PC-9 (cell line): ENCODE results near the gene CCDC9. TPM values are rescaled to one million over a fixed set of nuclear protein-coding genes. Genes with fewer than 3 reads are reported as not detected.
"Not testable (repeated sequence)": the region's sequence is repeated elsewhere in the genome, so short reads cannot be mapped to it uniquely, and the experiment has no call there.

Experiments used
- BruUV-seq: library from RNA; stranded (reverse); fragments of 400-500 nt; replicated peaks from 2 replicates; lab custom pipeline; 2021; lab: Mats Ljungman, UMichigan
- CTCF ChIA-PET: fragments of 300-600 bp; sonication (Branson Sonifier 250); formaldehyde crosslinking; loops from one replicate; lab custom pipeline; 2022; ENCODE audit warnings: antibody characterized with exemption; lab: Charles Lee
- POLR2A ChIA-PET: fragments of 300-600 bp; sonication (Branson Sonifier 250); formaldehyde crosslinking; loops from one replicate; lab custom pipeline; 2022; ENCODE audit warnings: antibody characterized with exemption; ENCODE audit not compliant: unreplicated experiment; lab: Charles Lee
- DNase-seq, 2 experiments: peaks; one replicate each; pipeline versions ENCODE4 v3.0.0 to v3.0.0-alpha.2; 2015 to 2022; ENCODE audit warnings: mixed read lengths in 1 of 2
- H2AFZ ChIP-seq: fragments of 200-600 bp; sonication (generic); 2 replicates; pipeline ENCODE4 v1.8.1; 2017; ENCODE audit warnings: antibody characterized with exemption
- H3F3A ChIP-seq: fragments of 200-600 bp; sonication (generic); 2 replicates; pipeline ENCODE4 v1.8.1; 2017; ENCODE audit warnings: antibody characterized with exemption, mild to moderate bottlenecking, low read depth; ENCODE audit not compliant: insufficient read depth
- H3K27ac ChIP-seq: fragments of 200-600 bp; sonication (generic); 2 replicates; pipeline ENCODE4 v1.6.1; 2016; ENCODE audit warnings: mixed run types
- H3K27me3 ChIP-seq: fragments of 200-600 bp; sonication (generic); 2 replicates; pipeline ENCODE4 v1.6.1; 2016; ENCODE audit warnings: low read depth, mixed run types; ENCODE audit not compliant: insufficient read depth
- H3K36me3 ChIP-seq: fragments of 200-600 bp; sonication (generic); 2 replicates; pipeline ENCODE4 v1.6.1; 2016; ENCODE audit warnings: low read depth, mixed run types
- H3K4me1 ChIP-seq: fragments of 200-600 bp; sonication (generic); replicated peaks from 2 replicates; pipeline ENCODE4 v1.6.1; 2016; ENCODE audit warnings: mixed run types; ENCODE audit not compliant: insufficient read depth
- H3K4me2 ChIP-seq: fragments of 200-600 bp; sonication (generic); 2 replicates; pipeline ENCODE4 v1.6.1; 2017; ENCODE audit warnings: mixed run types
- H3K4me3 ChIP-seq: fragments of 200-600 bp; sonication (generic); 2 replicates; pipeline ENCODE4 v1.6.1; 2016; ENCODE audit warnings: mixed run types
- H3K79me2 ChIP-seq: fragments of 200-600 bp; sonication (generic); 2 replicates; pipeline ENCODE4 v1.6.1; 2017; ENCODE audit warnings: low read depth, mixed run types
- H3K9me2 ChIP-seq: fragments of 200-600 bp; sonication (generic); 2 replicates; pipeline ENCODE4 v1.8.1; 2017; ENCODE audit warnings: mild to moderate bottlenecking; ENCODE audit not compliant: insufficient read depth
- H3K9me3 ChIP-seq: fragments of 200-600 bp; sonication (generic); 2 replicates; pipeline ENCODE4 v1.8.1; 2016; ENCODE audit warnings: low read depth; ENCODE audit not compliant: insufficient read depth
- H4K20me1 ChIP-seq: fragments of 200-600 bp; sonication (generic); 2 replicates; pipeline ENCODE4 v1.8.1; 2017; ENCODE audit not compliant: insufficient read depth
- EZH2 ChIP-seq: fragments of 200-600 bp; sonication (generic); IDR thresholded peaks from 2 replicates; pipeline ENCODE4 v1.8.0; 2017; ENCODE audit warnings: antibody characterized with exemption, low read depth
- intact Hi-C: fragments of 100-400 bp; cut with micrococcal nuclease; formaldehyde crosslinking; loops from one replicate; pipeline ENCODE4 v1.10.0; 2022; ENCODE audit not compliant: unreplicated experiment
- total RNA-seq: library from RNA; stranded (reverse); gene quantifications from 2 replicates; pipeline ENCODE4 v1.2.3, GENCODE V29; 2021
- TF ChIP-seq, protein P1 (sequence below): fragments of 200-600 bp; sonication (generic); conservative IDR thresholded peaks from 2 replicates; pipeline ENCODE4 v1.6.1; 2017; ENCODE audit warnings: mixed run types, antibody characterized with exemption, mild to moderate bottlenecking, moderate library complexity

The CCDC9 gene
- total RNA-seq, 1 experiment from 2014 or later = 37.0 TPM

DNA sequence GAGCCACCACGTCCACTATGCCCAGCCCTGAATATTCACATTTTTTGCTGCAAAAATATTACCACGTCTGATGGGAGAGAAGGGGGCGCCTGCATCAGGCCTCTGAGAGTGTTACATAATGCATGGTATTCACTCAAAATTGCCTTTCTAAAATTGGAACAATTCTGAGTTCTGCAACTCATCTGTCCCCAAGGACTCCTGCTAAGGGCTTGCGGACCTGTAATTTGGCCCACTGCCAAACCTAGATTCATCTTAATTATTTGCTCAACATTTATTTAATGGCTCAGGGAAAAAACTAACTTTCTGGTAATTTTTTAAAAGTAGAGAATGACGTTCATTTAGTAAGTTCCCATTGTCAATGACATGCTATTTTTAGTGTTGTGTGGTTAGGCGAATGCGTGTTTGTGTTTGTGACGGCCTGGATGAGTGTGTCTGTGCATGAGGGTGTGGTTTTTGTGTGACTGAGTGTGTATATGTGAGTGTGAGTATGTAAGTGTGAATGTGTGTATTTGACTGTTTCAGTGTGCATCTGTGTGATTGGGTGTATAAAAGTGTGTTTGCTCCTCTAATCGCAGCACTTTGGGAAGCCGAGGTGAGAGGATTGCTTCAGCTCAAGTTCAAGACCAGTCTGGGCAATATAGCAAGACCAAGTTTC is 27.2 kb downstream of the CCDC9 start:
- H3K4me3 ChIP-seq = no peak overlapping the region
- intact Hi-C loops = loop anchor here (10.0 kb wide), 1 partner anchor 421 kb away; no protein-coding TSS in a partner anchor
- H3K79me2 ChIP-seq = no peaks in the 10 kb centered on the region
- ChIA-PET CTCF (interaction anchor here (0.6 kb wide), 1 partner anchor 11 kb away, joined by 15 read pairs; no protein-coding TSS in a partner anchor), POLR2A (no interaction called here)
- peaks cover 28% of the 10 kb centered on the region for H3K4me1 ChIP-seq
- H3K36me3 ChIP-seq = no peaks in the 10 kb centered on the region
- no peaks in the 10 kb centered on the region for H4K20me1 ChIP-seq
- no TSS peak for BruUV-seq
- peaks cover 45% of the 10 kb centered on the region for H3F3A ChIP-seq
- TF ChIP-seq EZH2 = no peak
- TF ChIP-seq, protein P1, sequence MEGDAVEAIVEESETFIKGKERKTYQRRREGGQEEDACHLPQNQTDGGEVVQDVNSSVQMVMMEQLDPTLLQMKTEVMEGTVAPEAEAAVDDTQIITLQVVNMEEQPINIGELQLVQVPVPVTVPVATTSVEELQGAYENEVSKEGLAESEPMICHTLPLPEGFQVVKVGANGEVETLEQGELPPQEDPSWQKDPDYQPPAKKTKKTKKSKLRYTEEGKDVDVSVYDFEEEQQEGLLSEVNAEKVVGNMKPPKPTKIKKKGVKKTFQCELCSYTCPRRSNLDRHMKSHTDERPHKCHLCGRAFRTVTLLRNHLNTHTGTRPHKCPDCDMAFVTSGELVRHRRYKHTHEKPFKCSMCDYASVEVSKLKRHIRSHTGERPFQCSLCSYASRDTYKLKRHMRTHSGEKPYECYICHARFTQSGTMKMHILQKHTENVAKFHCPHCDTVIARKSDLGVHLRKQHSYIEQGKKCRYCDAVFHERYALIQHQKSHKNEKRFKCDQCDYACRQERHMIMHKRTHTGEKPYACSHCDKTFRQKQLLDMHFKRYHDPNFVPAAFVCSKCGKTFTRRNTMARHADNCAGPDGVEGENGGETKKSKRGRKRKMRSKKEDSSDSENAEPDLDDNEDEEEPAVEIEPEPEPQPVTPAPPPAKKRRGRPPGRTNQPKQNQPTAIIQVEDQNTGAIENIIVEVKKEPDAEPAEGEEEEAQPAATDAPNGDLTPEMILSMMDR = no peak
- H3K27ac ChIP-seq = no peak overlapping the region
- no peaks in the 10 kb centered on the region for H3K27me3 ChIP-seq
- H3K9me3 ChIP-seq = no peaks in the 10 kb centered on the region
- H2AFZ ChIP-seq = no peak overlapping the region
- H3K9me2 ChIP-seq = no peaks in the 10 kb centered on the region
- no peak overlapping the region for H3K4me2 ChIP-seq
- DNase-seq = no peak

- no peak overlapping the region for H3K4me2 ChIP-seq
- H3F3A ChIP-seq = peaks cover 45% of the 10 kb centered on the region
- no peak overlapping the region for H3K4me3 ChIP-seq
- no peaks in the 10 kb centered on the region for H3K79me2 ChIP-seq
- H3K4me1 ChIP-seq = peaks cover 29% of the 10 kb centered on the region
- ChIA-PET POLR2A (interaction anchor here (0.6 kb wide), 1 partner anchor 133 kb away, joined by 4 read pairs; no protein-coding TSS in a partner anchor), CTCF (interaction anchor here (0.7 to 1.2 kb wide), 3 partner anchors 9 to 74 kb away, joined by 3 to 4 read pairs (median 3); no protein-coding TSS in a partner anchor)
- DNase-seq = peak; percentile 41 to 56
- H3K9me2 ChIP-seq = no peaks in the 10 kb centered on the region
- intact Hi-C loops = loop anchor here (10.0 kb wide), 1 partner anchor 420 kb away; no protein-coding TSS in a partner anchor
- H3K36me3 ChIP-seq = no peaks in the 10 kb centered on the region
- TF ChIP-seq, protein P1 = peak; percentile 96
- no peak for TF ChIP-seq EZH2
- no TSS peak for BruUV-seq
- H3K27ac ChIP-seq = no peak overlapping the region
- no peak overlapping the region for H2AFZ ChIP-seq
- no peaks in the 10 kb centered on the region for H3K9me3 ChIP-seq
- no peaks in the 10 kb centered on the region for H4K20me1 ChIP-seq
- no peaks in the 10 kb centered on the region for H3K27me3 ChIP-seq
Measured at GRCh38 chr19:47284324-47284899, 28.1 kb downstream of the CCDC9 start.

DNA sequence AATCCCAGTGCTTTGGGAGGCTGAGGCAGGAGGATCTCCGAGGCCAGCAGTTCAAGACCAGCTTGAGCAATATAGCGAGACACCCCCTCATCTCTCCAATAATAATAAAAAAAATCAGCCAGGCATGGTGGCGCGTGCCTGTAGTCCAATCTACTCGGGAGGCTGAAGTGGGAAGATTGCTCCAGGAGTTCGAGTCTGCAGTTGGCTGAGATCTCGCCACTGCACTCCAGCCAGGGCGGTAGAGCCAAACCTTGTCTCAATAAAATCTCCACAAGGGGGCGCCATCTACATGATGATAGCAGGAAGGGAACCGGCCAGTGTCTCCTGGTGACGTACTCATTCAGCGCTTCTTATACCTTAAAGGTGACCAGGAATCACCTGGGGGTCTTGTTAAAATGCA is 39.7 kb downstream of the CCDC9 start:
- Histone ChIP-seq H3K4me1 (0 out of 2 replicates have a peak, but pooled peaks cover 2% of the 10 kb centered on the region), H3K9me2 (no peaks in the 10 kb centered on the region), H3K9me3 (no peaks in the 10 kb centered on the region), H2AFZ (no peak overlapping the region), H3K36me3 (no peaks in the 10 kb centered on the region), H3F3A (peaks cover 9% of the 10 kb centered on the region; the same call in 1 of the 2 replicates), H3K4me2 (no peak overlapping the region), H3K4me3 (no peak overlapping the region), H3K27ac (no peak overlapping the region), H4K20me1 (no peaks in the 10 kb centered on the region), H3K27me3 (no peaks in the 10 kb centered on the region), H3K79me2 (no peaks in the 10 kb centered on the region)
- POLR2A ChIA-PET = no interaction called here
- TF ChIP-seq, protein P1 = peak; percentile 95
- no peak for TF ChIP-seq EZH2
- intact Hi-C loops = loop anchor here (1.0 to 2.0 kb wide), 2 partner anchors 95 to 131 kb away; no protein-coding TSS in a partner anchor
- BruUV-seq = no TSS peak
- peak; percentile 70 to 71 for DNase-seq
- CTCF ChIA-PET = interaction anchor here (0.6 to 1.0 kb wide), 3 partner anchors 132 to 922 kb away, joined by 3 to 4 read pairs (median 4); no protein-coding TSS in a partner anchor

- H3K4me3 ChIP-seq, CTCF ChIA-PET, H3K36me3 ChIP-seq, H4K20me1 ChIP-seq, H3K4me1 ChIP-seq, H3K9me3 ChIP-seq, BruUV-seq, H3K9me2 ChIP-seq, H3F3A ChIP-seq, DNase-seq, H2AFZ ChIP-seq, H3K27me3 ChIP-seq, intact Hi-C loops, H3K27ac ChIP-seq, POLR2A ChIA-PET, H3K79me2 ChIP-seq, H3K4me2 ChIP-seq: not testable (repeated sequence)
Measured at GRCh38 chr19:47300867-47301266, 44.5 kb downstream of the CCDC9 start.
